Suprapubic skin (tissue), 3 donors: Measurements from ENCODE around the gene MMD.

Source experiments
- CTCF ChIP-seq, 2 donors: fragments of 200-600 bp in 1 of 2; fragments of 450-650 bp in 1 of 2; sonication (generic) in 1 of 2; IDR thresholded peaks; one replicate each; pipeline ENCODE4 v1.5.1; 2016 to 2019; ENCODE audit warnings: antibody characterized with exemption in 2 of 2, mild to moderate bottlenecking in 1 of 2, moderate library complexity in 1 of 2
- POLR2A ChIP-seq, 2 donors: fragments of 450-650 bp; IDR thresholded peaks; one replicate each; pipeline ENCODE4 v1.6.1; 2017; ENCODE audit warnings: antibody characterized with exemption in 2 of 2, mild to moderate bottlenecking in 2 of 2, moderate library complexity in 2 of 2

GRCh38 chr17:55458978-55459377, 37.3 kb upstream of the MMD start:
- TF ChIP-seq CTCF (IDR thresholded peaks at IDR 0.05) (no peak), POLR2A (IDR thresholded peaks at IDR 0.05) (no peak)
